K562 (cell line): ENCODE measurements around the gene MARCKSL1. TPM values are rescaled to one million over a fixed set of nuclear protein-coding genes. Genes with fewer than 3 reads are reported as not detected.

Source experiments
- ATAC-seq: fragments of 200-7000 bp; cut with Tn5 transposase; 3 replicates; pipeline ENCODE4 v1.9.1; 2020; ENCODE audit warnings: moderate library complexity
- BruUV-seq: library from RNA; stranded (reverse); fragments of 400-500 nt; replicated peaks from 2 replicates; lab custom pipeline; 2021; lab: Mats Ljungman, UMichigan
- CTCF ChIA-PET: fragments of 300-600 bp; formaldehyde crosslinking; extraction: SDS; loops from one replicate; lab custom pipeline; 2021; ENCODE audit warnings: low intra/inter-chr PET ratio; lab: Yijun Ruan, JAX
- POLR2A ChIA-PET: fragments of 300-600, 350-650 bp; sonication (Branson Sonifier 250); formaldehyde crosslinking; extraction: SDS; loops from one replicate; lab custom pipeline; 2021; ENCODE audit warnings: antibody characterized with exemption, inconsistent platforms; lab: Yijun Ruan, JAX
- DNase-seq, 4 experiments: peaks; one replicate each; pipeline versions ENCODE4 v3.0.0 to v3.0.0-alpha.2; 2011 to 2018; ENCODE audit warnings: low spot score in 3 of 4, mixed read lengths in 3 of 4; ENCODE audit errors: extremely low read depth in 1 of 4
- FAIRE-seq: peaks from 2 replicates; lab custom pipeline; 2011; peaks lifted over from hg19 to GRCh38; lab: Jason Lieb, UNC
- H2AFZ ChIP-seq: 2 replicates; pipeline ENCODE4 v1.6.0; 2011; ENCODE audit warnings: low read depth, low read length, control low read depth, inconsistent platforms
- H3K27ac ChIP-seq: fragments of 200-600 bp; 3 replicates; pipeline ENCODE4 v1.8.0; 2011; ENCODE audit warnings: low read depth, mild to moderate bottlenecking, control low read depth, inconsistent platforms, low read length, moderate library complexity, mixed read lengths; ENCODE audit errors: extremely low read depth
- H3K27me3 ChIP-seq, 2 experiments: fragments of 300-600 bp in 1 of 2; 2 replicates in 1 of 2; 3 replicates in 1 of 2; pipeline versions ENCODE4 v1.6.0 to v1.8.0; 2011; ENCODE audit warnings: inconsistent platforms in 2 of 2, low read length in 2 of 2, mild to moderate bottlenecking in 1 of 2, mixed read lengths in 1 of 2, moderate library complexity in 1 of 2; ENCODE audit not compliant: control insufficient read depth in 2 of 2, insufficient read depth in 2 of 2
- H3K36me3 ChIP-seq: fragments of 300-600 bp; 3 replicates; pipeline ENCODE4 v1.8.0; 2011; ENCODE audit warnings: mild to moderate bottlenecking, low read length, inconsistent platforms; ENCODE audit not compliant: control insufficient read depth, insufficient read depth
- H3K4me1 ChIP-seq, 2 experiments: fragments of 200-600 bp in 1 of 2; replicated peaks in 1 of 2; 2 replicates in 1 of 2; 3 replicates in 1 of 2; pipeline versions ENCODE4 v1.5.1 to v1.8.0; 2011; ENCODE audit warnings: inconsistent platforms in 2 of 2, low read length in 2 of 2, mild to moderate bottlenecking in 1 of 2, mixed read lengths in 1 of 2, moderate library complexity in 1 of 2; ENCODE audit not compliant: control insufficient read depth in 2 of 2, insufficient read depth in 2 of 2
- H3K4me2 ChIP-seq: 2 replicates; pipeline ENCODE4 v1.6.1; 2011; ENCODE audit warnings: low read length, control low read depth, inconsistent platforms, mixed read lengths; ENCODE audit not compliant: insufficient read depth
- H3K4me3 ChIP-seq: fragments of 200-600 bp; sonication (generic), shearing (Covaris generic); 2 replicates; pipeline ENCODE4 v1.5.1; 2016; ENCODE audit warnings: control low read depth, inconsistent platforms
- H3K79me2 ChIP-seq: fragments of 200-600 bp; 3 replicates; pipeline ENCODE4 v1.8.0; 2011; ENCODE audit warnings: low read length, inconsistent platforms; ENCODE audit not compliant: control insufficient read depth, insufficient read depth
- H3K9ac ChIP-seq, 2 experiments: 2 replicates each; pipeline versions ENCODE4 v1.6.0 to v1.6.1; 2011; ENCODE audit warnings: low read depth in 2 of 2, low read length in 2 of 2, control low read depth in 1 of 2, inconsistent platforms in 1 of 2, mild to moderate bottlenecking in 1 of 2, mixed read lengths in 1 of 2; ENCODE audit not compliant: insufficient read depth in 1 of 2
- H3K9me1 ChIP-seq: one replicate; pipeline ENCODE4 v1.6.0; 2011; ENCODE audit warnings: inconsistent platforms, mild to moderate bottlenecking, low read length, moderate library complexity; ENCODE audit not compliant: control insufficient read depth, insufficient read depth
- H3K9me3 ChIP-seq: replicated peaks from 2 replicates; pipeline ENCODE4 v1.5.1; 2011; ENCODE audit warnings: low read depth, low read length, inconsistent platforms; ENCODE audit not compliant: control insufficient read depth, insufficient read depth
- H4K20me1 ChIP-seq: replicated peaks from 2 replicates; pipeline ENCODE4 v1.6.1; 2011; ENCODE audit warnings: low read length, inconsistent platforms, mixed read lengths; ENCODE audit not compliant: control insufficient read depth, insufficient read depth
- ETV6 ChIP-seq, 3 experiments: fragments of 150-350 bp in 1 of 3; sonication (generic) in 1 of 3; formaldehyde crosslinking in 1 of 3; IDR thresholded peaks; 2 replicates each; pipeline versions ENCODE4 v1.6.1 to v1.8.0; 2014 to 2022; ENCODE audit warnings: borderline replicate concordance in 2 of 3, low read depth in 2 of 3, antibody characterized with exemption in 1 of 3, low read length in 1 of 3, mild to moderate bottlenecking in 1 of 3, missing genetic modification reagents in 1 of 3
- FOXA3 ChIP-seq, 2 experiments: fragments of 450-650 bp in 1 of 2; sonication (generic) in 1 of 2; formaldehyde crosslinking; IDR thresholded peaks in 1 of 2; conservative IDR thresholded peaks in 1 of 2; 2 replicates each; pipeline versions ENCODE4 v1.4.0 to v1.8.0; 2020 to 2022; ENCODE audit warnings: mild to moderate bottlenecking in 2 of 2, missing genetic modification reagents in 1 of 2
- SOX6 ChIP-seq: fragments of 450-650 bp; IDR thresholded peaks from 2 replicates; pipeline ENCODE4 v1.6.1; 2014; ENCODE audit warnings: mild to moderate bottlenecking
- ZNF121 ChIP-seq: sonication (generic); formaldehyde crosslinking; conservative IDR thresholded peaks from 2 replicates; pipeline ENCODE4 v1.8.0; 2022; ENCODE audit warnings: missing genetic modification reagents
- WGBS: fragments of 100-300 bp; shearing (Covaris generic); methylation state at CpG from one replicate; pipeline ENCODE4 v1.1.6; 2016; ENCODE audit warnings: low coverage, mixed read lengths; ENCODE audit not compliant: insufficient coverage; ENCODE audit errors: missing lambda C conversion rate; 5-methylcytosine and 5-hydroxymethylcytosine counted together
- in situ Hi-C: fragments of 300-500 bp; cut with MboI; formaldehyde crosslinking; loops from 4 replicates; pipeline ENCODE4 v1.15.0; 2018; ENCODE audit warnings: inconsistent platforms, mixed read lengths
- intact Hi-C: fragments of 100-400 bp; cut with micrococcal nuclease; formaldehyde crosslinking; loops from 2 replicates; pipeline ENCODE4 v1.14.2; 2022
- polyA plus RNA-seq, 8 experiments: library from polyadenylated mRNA; depleted of rRNA in 4 of 8; stranded (reverse) in 5 of 8; unstranded in 3 of 8; fragments of >200 nt; fragmentation: Nextera tagmentation in 2 of 8; fragmentation: Illumina TruSeq in 1 of 8; extraction: Ambion mirVana in 2 of 8; extraction: Trizol in 1 of 8; gene quantifications; 2 replicates each; pipeline versions ENCODE4 v1.2.1 to v1.2.3, GENCODE V29; 2011 to 2014; ENCODE audit warnings: inconsistent platforms in 1 of 8, missing spikeins in 1 of 8
- total RNA-seq, 7 experiments: library from RNA; depleted of rRNA in 6 of 7; stranded (reverse); fragments of >200 nt in 6 of 7; fragmentation: Illumina TruSeq in 2 of 7; extraction: Trizol in 2 of 7; gene quantifications; 2 replicates each; pipeline versions ENCODE4 v1.2.1 to v1.2.3, GENCODE V29; 2011 to 2021; ENCODE audit warnings: low replicate concordance in 1 of 7

MARCKSL1 gene
- total and polyA plus RNA-seq, 9 of the 15 experiments (the other 6 are each of a cell fraction or from before 2014, with no cell fraction given) = 14.7 to 325 (median 155) TPM

- peaks cover 4% of the 10 kb centered on the region; the same call in 1 of the 2 replicates for H3K9me3 ChIP-seq
- DNase-seq = no peak
- H3K9ac ChIP-seq = peak overlapping the region in 1 of 2 experiments; percentile 14; a peak in 1 of 4 replicates
- ChIA-PET CTCF (interaction anchor here (0.5 kb wide), 1 partner anchor 89 kb away, joined by 3 read pairs; no protein-coding TSS in a partner anchor), POLR2A (interaction anchor here (0.6 to 8.1 kb wide), 5 partner anchors 10 to 637 kb away, joined by 3 to 50 read pairs (median 4); partner anchors contain the start of gene HDAC1)
- peaks cover 90% of the 10 kb centered on the region for H3K79me2 ChIP-seq
- ATAC-seq = no peak
- peaks cover 3% of the 10 kb centered on the region for H3K9me1 ChIP-seq
- in situ Hi-C loops = no loop called here
- H3K27ac ChIP-seq = peak overlapping the region; percentile 41; the same call in 2 of the 3 replicates
- H3K27me3 ChIP-seq = no peaks in the 10 kb centered on the region
- no TSS peak for BruUV-seq
- no peak overlapping the region for H3K4me3 ChIP-seq
- H3K4me1 ChIP-seq = peaks cover 35 to 47% of the 10 kb centered on the region in 2 experiments
- intact Hi-C loops = no loop called here
- no peak overlapping the region; the same call in 1 of the 2 replicates for H3K4me2 ChIP-seq
- H4K20me1 ChIP-seq = peaks cover 17% of the 10 kb centered on the region; the same call in 1 of the 2 replicates
- peaks cover 53% of the 10 kb centered on the region for H3K36me3 ChIP-seq
- FAIRE-seq = no peak
- TF ChIP-seq ETV6 (IDR thresholded peaks at IDR 0.05; ENCODE audit: borderline replicate concordance in 1 of 2, low read depth in 2 of 2, low read length in 1 of 2) (no peak), ETV6 (CRISPR knock-in tag; IDR thresholded peaks at IDR 0.05; ENCODE audit: borderline replicate concordance) (no peak), ZNF121 (CRISPR knock-in tag) (peak; percentile 33; the same call in 1 of the 2 replicates), FOXA3 (CRISPR knock-in tag; conservative IDR thresholded peaks at IDR 0.05 in 1 of 2, IDR thresholded peaks at IDR 0.05 in 1 of 2) (peak in 1 of 2 experiments; percentile 90; a peak in 3 of 4 replicates), SOX6 (no peak)
- TF ChIP-seq, all 486 proteins: peak for 2
- 74% methylated on average over 1 of the region's 1 CpG for WGBS
- H2AFZ ChIP-seq = no peak overlapping the region
Measured at GRCh38 chr1:32309960-32310359, 26.1 kb downstream of the MARCKSL1 start.
